ENCODE measurements around the gene ITIH5. TPM values are rescaled to one million over a fixed set of nuclear protein-coding genes. Genes with fewer than 3 reads are reported as not detected.

The ITIH5 gene
- total and polyA plus RNA-seq, 2 donors (not counting 1 experiment from before 2014, with no cell fraction given) = 0.22 to 12.4 TPM

DNA sequence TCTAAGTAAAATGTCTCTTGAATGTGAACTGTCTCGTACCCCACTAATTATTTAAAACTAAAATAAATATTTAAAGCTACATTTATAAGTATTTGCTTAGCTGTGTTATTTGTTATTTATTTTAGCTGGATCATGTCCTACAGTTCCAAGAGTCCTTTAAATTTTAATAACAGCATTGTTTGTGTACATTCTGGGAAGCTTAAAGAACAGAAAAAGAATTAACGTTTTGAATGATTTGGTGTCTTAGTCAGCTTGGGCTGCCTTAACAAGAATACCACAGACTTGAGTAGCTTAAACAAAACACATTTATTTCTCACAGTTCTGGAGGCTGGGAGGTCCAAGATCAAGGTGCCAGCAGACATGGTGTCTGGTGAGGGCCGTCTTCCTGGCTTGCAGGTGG lies 107.4 kb downstream of the ITIH5 start:
- no peaks in the 10 kb centered on the region for H3K36me3 ChIP-seq (ENCODE audit: control insufficient read depth, insufficient read depth, low read length)
- no peaks in the 10 kb centered on the region for H3K4me1 ChIP-seq (ENCODE audit: control insufficient read depth, extremely low read depth, insufficient read depth, low read length)
- no peak for TF ChIP-seq EZH2 (IDR thresholded peaks at IDR 0.05; ENCODE audit: low read length, missing control alignments)
- H3K9ac ChIP-seq (ENCODE audit: insufficient read depth, low read length) = no peak overlapping the region
- no peaks in the 10 kb centered on the region for H3K9me3 ChIP-seq (ENCODE audit: control insufficient read depth, insufficient read depth, low read depth, low read length)
- H3K4me2 ChIP-seq (ENCODE audit: extremely low read depth, insufficient read depth, low read length) = no peak overlapping the region
- peak in 1 of 2 donors; percentile 41 for DNase-seq (ENCODE audit: low read depth in 2 of 2)
- no peak overlapping the region for H3K27ac ChIP-seq (ENCODE audit: insufficient read depth, low read length)
- no peak overlapping the region for H3K4me3 ChIP-seq (replicated peaks in 1 of 4; ENCODE audit: control extremely low read depth in 1 of 4, insufficient read depth in 1 of 4, low read depth in 3 of 4, low read length in 4 of 4)
- H2AFZ ChIP-seq (ENCODE audit: low read length) = no peak overlapping the region
- H4K20me1 ChIP-seq (ENCODE audit: control insufficient read depth, extremely low read depth, insufficient read depth, low read length) = no peaks in the 10 kb centered on the region
- no peaks in the 10 kb centered on the region for H3K79me2 ChIP-seq (ENCODE audit: control insufficient read depth, insufficient read depth, low read length)
- no peaks in the 10 kb centered on the region for H3K27me3 ChIP-seq (ENCODE audit: control insufficient read depth, insufficient read depth, low read length)

DNA sequence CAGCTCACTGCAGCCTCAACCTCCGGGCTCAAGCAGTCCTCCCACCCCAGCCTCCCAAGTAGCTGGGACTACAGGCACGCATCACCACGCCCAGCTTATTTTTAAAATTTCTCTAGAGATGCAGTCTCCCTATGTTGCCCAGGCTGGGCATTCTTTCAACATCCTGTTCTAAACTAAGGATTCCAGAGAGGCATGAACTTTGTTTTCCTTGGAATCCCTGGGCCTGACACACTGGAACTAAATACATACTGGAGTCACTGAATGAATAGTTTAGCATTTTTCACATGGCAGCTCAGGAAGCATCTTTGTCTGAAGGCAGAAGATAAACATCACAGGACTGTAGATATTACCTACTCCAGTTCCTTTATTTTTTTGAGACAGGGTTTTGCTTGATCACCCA lies 108.7 kb downstream of the ITIH5 start:
- no peak for TF ChIP-seq EZH2 (IDR thresholded peaks at IDR 0.05; ENCODE audit: low read length, missing control alignments)
- TF ChIP-seq, protein P1, sequence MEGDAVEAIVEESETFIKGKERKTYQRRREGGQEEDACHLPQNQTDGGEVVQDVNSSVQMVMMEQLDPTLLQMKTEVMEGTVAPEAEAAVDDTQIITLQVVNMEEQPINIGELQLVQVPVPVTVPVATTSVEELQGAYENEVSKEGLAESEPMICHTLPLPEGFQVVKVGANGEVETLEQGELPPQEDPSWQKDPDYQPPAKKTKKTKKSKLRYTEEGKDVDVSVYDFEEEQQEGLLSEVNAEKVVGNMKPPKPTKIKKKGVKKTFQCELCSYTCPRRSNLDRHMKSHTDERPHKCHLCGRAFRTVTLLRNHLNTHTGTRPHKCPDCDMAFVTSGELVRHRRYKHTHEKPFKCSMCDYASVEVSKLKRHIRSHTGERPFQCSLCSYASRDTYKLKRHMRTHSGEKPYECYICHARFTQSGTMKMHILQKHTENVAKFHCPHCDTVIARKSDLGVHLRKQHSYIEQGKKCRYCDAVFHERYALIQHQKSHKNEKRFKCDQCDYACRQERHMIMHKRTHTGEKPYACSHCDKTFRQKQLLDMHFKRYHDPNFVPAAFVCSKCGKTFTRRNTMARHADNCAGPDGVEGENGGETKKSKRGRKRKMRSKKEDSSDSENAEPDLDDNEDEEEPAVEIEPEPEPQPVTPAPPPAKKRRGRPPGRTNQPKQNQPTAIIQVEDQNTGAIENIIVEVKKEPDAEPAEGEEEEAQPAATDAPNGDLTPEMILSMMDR (conservative IDR thresholded peaks at IDR 0.05 in 1 of 2, IDR thresholded peaks at IDR 0.05 in 1 of 2; ENCODE audit: low read depth in 1 of 2, low read length in 2 of 2) = no peak
- no peak overlapping the region for H3K9ac ChIP-seq (ENCODE audit: insufficient read depth, low read length)
- H3K36me3 ChIP-seq (ENCODE audit: control insufficient read depth, insufficient read depth, low read length) = no peaks in the 10 kb centered on the region
- H2AFZ ChIP-seq (ENCODE audit: low read length) = no peak overlapping the region
- no peaks in the 10 kb centered on the region for H4K20me1 ChIP-seq (ENCODE audit: control insufficient read depth, extremely low read depth, insufficient read depth, low read length)
- H3K27me3 ChIP-seq (ENCODE audit: control insufficient read depth, insufficient read depth, low read length) = no peaks in the 10 kb centered on the region
- no peak overlapping the region for H3K27ac ChIP-seq (ENCODE audit: insufficient read depth, low read length)
- H3K4me3 ChIP-seq (replicated peaks in 1 of 4; ENCODE audit: control extremely low read depth in 1 of 4, insufficient read depth in 1 of 4, low read depth in 3 of 4, low read length in 4 of 4) = no peak overlapping the region
- no peak for DNase-seq (ENCODE audit: low read depth in 2 of 2)
- no peaks in the 10 kb centered on the region for H3K4me1 ChIP-seq (ENCODE audit: control insufficient read depth, extremely low read depth, insufficient read depth, low read length)
- no peak overlapping the region for H3K4me2 ChIP-seq (ENCODE audit: extremely low read depth, insufficient read depth, low read length)
- no peaks in the 10 kb centered on the region for H3K9me3 ChIP-seq (ENCODE audit: control insufficient read depth, insufficient read depth, low read depth, low read length)
- H3K79me2 ChIP-seq (ENCODE audit: control insufficient read depth, insufficient read depth, low read length) = no peaks in the 10 kb centered on the region

DNA sequence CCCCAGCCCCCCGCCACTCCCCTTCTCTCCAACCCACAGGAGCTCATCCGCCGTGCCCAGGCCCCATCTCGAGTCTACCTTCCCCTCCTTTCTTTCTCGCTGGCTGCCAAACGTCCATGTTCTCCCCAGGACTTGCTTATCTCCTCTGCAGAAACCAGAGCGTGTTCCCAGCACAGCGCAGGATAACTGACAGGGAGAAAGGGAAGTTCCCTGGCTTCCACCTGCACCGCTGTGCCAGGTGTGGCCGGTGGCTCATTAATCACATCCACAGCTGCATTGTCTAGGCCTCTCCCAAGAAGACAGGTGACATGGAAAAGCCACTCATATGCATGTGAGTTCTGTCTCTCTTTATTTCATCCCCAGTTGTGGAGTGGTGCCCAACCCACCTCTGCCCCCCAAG lies 113.2 kb downstream of the ITIH5 start:
- Histone ChIP-seq H2AFZ (ENCODE audit: low read length) (no peak overlapping the region), H4K20me1 (ENCODE audit: control insufficient read depth, extremely low read depth, insufficient read depth, low read length) (no peaks in the 10 kb centered on the region), H3K9ac (ENCODE audit: insufficient read depth, low read length) (no peak overlapping the region), H3K9me3 (ENCODE audit: control insufficient read depth, insufficient read depth, low read depth, low read length) (no peaks in the 10 kb centered on the region), H3K4me2 (ENCODE audit: extremely low read depth, insufficient read depth, low read length) (no peak overlapping the region), H3K27ac (ENCODE audit: insufficient read depth, low read length) (no peak overlapping the region), H3K4me1 (ENCODE audit: control insufficient read depth, extremely low read depth, insufficient read depth, low read length) (no peaks in the 10 kb centered on the region), H3K79me2 (ENCODE audit: control insufficient read depth, insufficient read depth, low read length) (no peaks in the 10 kb centered on the region), H3K4me3 (replicated peaks in 1 of 4; ENCODE audit: control extremely low read depth in 1 of 4, insufficient read depth in 1 of 4, low read depth in 3 of 4, low read length in 4 of 4) (no peak overlapping the region), H3K36me3 (ENCODE audit: control insufficient read depth, insufficient read depth, low read length) (no peaks in the 10 kb centered on the region), H3K27me3 (ENCODE audit: control insufficient read depth, insufficient read depth, low read length) (no peaks in the 10 kb centered on the region)
- no peak for DNase-seq (ENCODE audit: low read depth in 2 of 2)
- TF ChIP-seq EZH2 (IDR thresholded peaks at IDR 0.05; ENCODE audit: low read length, missing control alignments) = no peak
- TF ChIP-seq, protein P1 (conservative IDR thresholded peaks at IDR 0.05 in 1 of 2, IDR thresholded peaks at IDR 0.05 in 1 of 2; ENCODE audit: low read depth in 1 of 2, low read length in 2 of 2) = no peak

Data from fibroblast of lung (primary cell).